NCI-H82 (cell line): ENCODE data around the gene SPAG16.
"Not testable (repeated sequence)": the region's sequence is repeated elsewhere in the genome, so short reads cannot be mapped to it uniquely, and the experiment has no call there.

Source experiments
- DNase-seq: peaks from one replicate; lab custom pipeline; 2025; lab: John Stamatoyannopoulos, UW

The SPAG16 gene

GRCh38 chr2:213545964-213546475 lies 261.8 kb downstream of the SPAG16 start:
- DNase-seq = no peak

- DNase-seq = no peak
Measured at GRCh38 chr2:213551526-213551925, 267.3 kb downstream of the SPAG16 start.

DNA sequence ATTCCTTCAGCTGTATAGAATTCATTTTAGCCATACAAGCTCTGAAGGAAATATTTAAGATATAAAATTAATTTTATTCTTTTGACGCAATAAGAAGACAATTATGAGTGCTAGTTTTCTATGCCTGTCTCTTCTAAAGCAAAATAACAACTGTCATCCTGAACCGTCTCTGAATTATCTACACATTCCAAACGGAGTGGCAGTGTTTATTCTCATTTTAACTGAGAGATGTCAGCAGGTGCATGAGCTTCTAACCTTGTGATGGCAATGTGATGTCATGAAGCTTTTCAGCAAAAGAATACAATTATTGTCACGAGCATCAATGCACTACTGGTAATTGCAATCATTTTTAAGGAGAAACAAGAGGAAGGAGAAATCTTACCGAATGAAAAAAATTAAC lies 274.8 kb downstream of the SPAG16 start:
- DNase-seq = no peak

- no peak for DNase-seq
Measured at GRCh38 chr2:213561759-213562158, 277.5 kb downstream of the SPAG16 start.

DNA sequence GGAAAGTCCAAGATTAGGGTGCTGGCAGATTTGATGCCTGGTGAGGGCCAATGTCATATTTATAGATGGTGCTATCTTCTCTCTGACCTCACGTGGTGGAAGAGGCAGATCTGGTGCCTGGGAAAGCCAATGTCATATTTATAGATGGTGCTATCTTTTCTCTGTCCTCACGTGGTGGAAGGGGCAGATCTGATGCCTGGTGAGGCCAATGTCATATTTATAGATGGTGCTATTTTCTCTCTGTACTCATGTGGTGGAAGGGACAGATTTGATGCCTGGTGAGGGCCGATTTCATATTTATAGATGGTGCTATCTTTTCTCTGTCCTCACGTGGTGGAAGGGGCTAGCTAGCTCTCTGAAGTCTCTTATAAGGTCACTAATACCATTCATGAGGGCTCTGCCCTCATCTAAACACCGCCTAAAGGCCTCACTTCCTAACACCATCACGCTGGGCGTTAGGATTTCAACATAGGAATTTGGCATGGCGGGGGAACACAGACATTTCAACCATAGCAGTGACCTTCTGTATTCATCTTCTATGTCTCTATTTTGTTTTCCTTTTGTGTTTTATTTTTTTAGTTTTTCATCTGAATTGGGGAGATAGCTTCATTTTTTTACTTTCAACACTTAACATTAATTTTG lies 278.4 kb downstream of the SPAG16 start:
- DNase-seq = no peak

GRCh38 chr2:213566846-213567245 lies 282.6 kb downstream of the SPAG16 start:
- no peak for DNase-seq

DNA sequence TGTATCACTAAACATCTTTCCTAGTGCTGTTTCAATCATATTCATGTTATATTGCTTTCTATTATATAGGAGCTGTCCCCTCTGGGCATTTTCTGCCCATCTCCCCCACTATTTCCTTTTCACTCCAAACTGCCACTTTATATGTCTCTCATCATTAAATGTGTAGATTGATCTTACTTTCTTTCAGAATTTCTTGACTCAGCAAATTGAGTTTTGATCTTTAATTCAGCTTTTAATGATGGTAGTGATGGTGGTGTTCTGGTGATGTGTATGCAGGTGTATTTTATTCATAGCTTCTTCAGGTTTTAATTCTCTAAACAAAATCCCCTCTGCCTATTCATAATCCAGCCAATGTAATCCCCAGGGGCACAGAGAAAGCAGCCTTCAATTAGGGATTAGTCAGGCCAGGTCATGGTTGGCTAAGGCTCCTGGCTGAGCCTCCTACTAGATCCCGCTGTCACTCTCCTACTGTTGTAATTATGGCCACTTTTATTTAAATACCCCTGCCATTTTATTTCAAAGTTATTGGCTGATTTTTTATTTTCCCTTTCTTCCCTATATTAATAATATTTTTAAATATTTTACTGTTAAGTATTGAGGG lies 325.4 kb downstream of the SPAG16 start:
- DNase-seq = peak; percentile 90

DNA sequence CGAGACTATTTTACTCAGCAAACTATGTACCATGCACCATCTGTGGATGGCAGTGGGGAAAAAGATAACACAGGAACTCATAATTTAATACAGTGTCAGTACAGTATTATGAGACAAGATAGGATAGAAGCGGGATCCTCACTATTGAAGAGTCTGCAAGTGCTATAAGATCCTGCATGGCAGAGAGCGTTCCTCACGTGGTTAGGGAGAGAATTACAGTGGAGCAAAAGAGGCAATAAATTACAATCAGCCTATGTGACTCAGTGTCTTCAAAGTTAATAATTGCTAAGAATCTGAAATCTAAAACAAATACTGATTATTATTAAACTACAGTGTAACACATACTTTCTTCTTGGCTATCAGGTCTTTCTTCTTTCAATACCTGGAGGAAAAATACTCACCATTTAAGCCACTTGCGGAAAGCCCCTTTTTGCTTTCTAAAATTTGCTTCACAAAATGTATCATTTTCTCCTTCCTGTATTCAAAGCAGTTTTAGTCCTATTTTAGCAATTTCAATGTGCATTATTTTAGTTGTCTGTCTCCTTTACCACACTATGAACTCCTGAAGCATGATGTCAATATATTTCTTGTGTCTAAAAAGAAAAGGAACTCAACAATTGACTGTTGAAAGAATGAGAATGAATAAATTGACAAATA lies 342.9 kb downstream of the SPAG16 start:
- DNase-seq = peak; percentile 4

DNA sequence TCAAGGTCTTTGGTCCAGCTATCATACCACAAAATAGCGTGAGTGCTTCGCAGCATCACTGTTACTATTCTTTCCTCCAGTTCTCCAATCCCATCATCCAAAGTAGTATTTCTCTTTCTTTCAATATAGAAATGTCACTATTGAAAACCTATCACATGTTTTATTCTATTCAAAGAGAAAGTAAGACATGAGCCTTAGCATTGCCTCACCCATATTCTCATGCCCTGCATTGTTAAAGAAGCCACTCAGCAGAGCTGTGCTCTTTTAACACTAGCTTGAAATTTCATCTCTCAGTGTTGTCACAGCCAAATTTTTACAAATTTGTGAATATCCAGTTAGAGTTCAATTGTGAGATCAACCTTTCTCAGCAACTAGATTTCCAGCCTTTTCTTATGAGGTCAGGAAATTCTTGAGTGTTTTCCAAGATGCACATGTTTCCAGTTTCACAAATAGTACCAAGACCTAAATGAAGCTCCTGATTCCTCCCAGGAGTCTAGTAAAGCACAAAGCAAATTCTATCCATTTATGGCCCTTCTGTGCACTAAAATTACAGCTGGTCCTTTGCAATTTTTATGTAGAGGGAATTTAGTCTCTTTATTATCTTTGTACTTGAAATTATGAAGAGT lies 343.7 kb downstream of the SPAG16 start:
- DNase-seq = no peak

- no peak for DNase-seq
Measured at GRCh38 chr2:213640738-213641425, 356.6 kb downstream of the SPAG16 start.

- no peak for DNase-seq
Measured at GRCh38 chr2:213644926-213645325, 360.7 kb downstream of the SPAG16 start.

DNA sequence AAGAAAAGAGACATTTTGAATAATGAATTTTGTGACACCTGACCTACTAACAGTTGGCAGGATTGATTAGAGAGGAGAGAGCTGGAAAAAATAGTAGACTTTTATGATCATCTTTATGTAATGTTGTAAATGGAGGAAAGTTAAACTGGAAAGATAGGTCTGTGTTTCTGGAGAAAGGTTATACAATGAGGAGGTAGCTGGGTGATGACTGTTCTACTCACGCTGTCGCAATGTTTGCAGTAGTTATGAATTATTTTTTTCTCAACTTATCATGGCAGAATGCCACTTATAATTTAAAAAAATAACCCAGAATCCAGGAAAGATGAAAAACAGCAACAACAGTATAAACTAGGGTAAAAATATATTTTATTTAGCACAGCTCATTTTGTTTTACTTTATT lies 364.9 kb downstream of the SPAG16 start:
- DNase-seq = no peak

- no peak for DNase-seq
Measured at GRCh38 chr2:213664817-213665216, 380.6 kb downstream of the SPAG16 start.

- DNase-seq = no peak
Measured at GRCh38 chr2:213669657-213670056, 385.4 kb downstream of the SPAG16 start.

- no peak for DNase-seq
Measured at GRCh38 chr2:213678437-213679218, 394.4 kb downstream of the SPAG16 start.

- no peak for DNase-seq
Measured at GRCh38 chr2:213679894-213680293, 395.6 kb downstream of the SPAG16 start.

GRCh38 chr2:213682276-213682675 lies 398.0 kb downstream of the SPAG16 start:
- DNase-seq = no peak

- no peak for DNase-seq
Measured at GRCh38 chr2:213688133-213688532, 403.9 kb downstream of the SPAG16 start.

GRCh38 chr2:213688825-213689224 lies 404.6 kb downstream of the SPAG16 start:
- not testable (repeated sequence) for DNase-seq

DNA sequence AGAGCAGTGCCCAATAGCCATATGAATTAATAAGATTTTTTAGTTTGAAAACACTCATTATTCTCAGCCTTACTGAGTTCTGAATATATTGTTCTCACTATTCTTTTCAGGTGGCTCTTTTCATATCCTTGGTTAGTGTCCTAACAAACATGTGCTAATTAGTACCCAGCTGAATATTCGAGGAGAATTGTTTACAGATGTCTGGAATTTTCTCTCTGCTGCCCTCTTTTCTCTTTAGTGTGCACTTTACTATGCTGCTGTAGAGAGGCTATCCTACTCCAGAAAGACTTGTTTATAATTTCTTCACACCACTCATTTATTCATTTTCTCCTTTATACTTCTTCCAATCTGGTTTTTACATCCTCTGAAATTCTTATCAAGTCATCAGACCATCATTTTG lies 405.3 kb downstream of the SPAG16 start:
- no peak for DNase-seq

DNA sequence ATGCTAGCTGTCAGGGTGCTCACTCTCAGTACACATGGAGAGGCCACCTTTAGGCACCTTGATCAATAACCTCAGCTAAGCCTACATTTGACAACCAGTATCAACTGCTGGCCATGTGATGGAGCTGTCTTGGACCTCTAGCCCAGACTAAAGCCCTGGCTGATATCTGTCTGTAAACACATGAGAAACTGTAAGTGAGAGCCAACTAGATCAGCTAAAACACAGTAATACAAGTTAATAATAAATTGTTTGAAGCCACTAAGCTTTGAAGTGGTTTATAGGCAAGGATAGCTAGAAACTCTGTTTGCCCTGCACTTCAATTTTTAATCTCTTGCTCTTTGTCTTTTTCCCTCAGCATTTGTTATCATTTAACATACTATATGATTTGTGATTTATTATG lies 407.1 kb downstream of the SPAG16 start:
- no peak for DNase-seq
